Sigmoid colon (tissue), 4 donors: ENCODE measurements around the gene ANGPT4.

ENCODE experiments used
- CTCF ChIP-seq, 4 experiments: fragments of 450-650 bp in 3 of 4; fragments of 200-600 bp in 1 of 4; IDR thresholded peaks; one replicate each; pipeline ENCODE4 v1.5.1; 2016 to 2019; ENCODE audit warnings: antibody characterized with exemption in 4 of 4, mild to moderate bottlenecking in 3 of 4, moderate library complexity in 2 of 4
- POLR2AphosphoS5 ChIP-seq, 4 donors: sonication (generic); formaldehyde crosslinking; IDR thresholded peaks; one replicate each; pipeline ENCODE4 v1.6.1; 2017; ENCODE audit warnings: antibody characterized with exemption in 4 of 4

DNA sequence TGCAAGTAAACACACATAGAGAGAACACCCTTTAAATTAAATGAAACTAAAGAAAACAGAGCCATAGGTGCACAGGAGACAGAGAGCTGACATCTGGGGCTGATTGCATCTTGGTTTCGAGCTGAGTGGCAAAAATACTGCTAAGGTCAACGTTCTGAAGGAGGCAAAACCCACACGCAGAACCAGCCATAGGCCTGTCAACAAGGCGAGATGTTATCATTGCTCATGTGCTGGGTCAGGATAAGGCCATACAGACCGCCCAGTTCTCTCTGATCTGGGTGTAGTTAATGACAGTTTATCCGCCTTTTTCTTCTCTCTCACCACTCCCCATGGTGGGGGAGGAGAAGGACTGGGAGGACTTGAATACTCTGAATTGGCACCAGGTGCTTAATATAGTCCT, 87.1 kb downstream of the ANGPT4 start:
- TF ChIP-seq CTCF (IDR thresholded peaks at IDR 0.05): no peak
- TF ChIP-seq POLR2AphosphoS5 (IDR thresholded peaks at IDR 0.05): no peak
